ENCODE results near the gene DSC3. TPM values are rescaled to one million over a fixed set of nuclear protein-coding genes. Genes with fewer than 3 reads are reported as not detected.

Gene DSC3
- total RNA-seq, 1 experiment from 2014 or later = not detected

DNA sequence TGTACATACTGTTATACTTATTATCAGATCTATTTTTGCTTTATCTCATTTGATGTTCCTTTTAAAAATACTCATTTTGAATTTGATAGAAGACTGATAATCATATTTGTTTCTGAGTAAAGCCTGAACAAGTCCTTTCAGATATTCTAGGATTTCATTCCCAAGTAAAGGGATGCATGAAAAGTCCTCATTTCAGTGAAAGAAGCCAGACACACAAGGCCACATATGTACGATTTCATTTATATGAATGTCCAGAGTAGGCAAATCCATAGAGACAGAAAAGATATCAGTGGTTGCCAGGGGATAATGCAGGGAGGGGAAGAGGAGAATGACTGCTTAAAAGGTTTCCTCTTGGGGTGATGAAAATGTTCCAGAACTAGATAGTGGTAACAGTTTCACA, 53.4 kb downstream of the DSC3 start:
- Histone ChIP-seq H3K27ac (no peak overlapping the region), H2AFZ (no peak overlapping the region), H3K9me2 (ENCODE audit: insufficient read depth) (no peaks in the 10 kb centered on the region), H3F3A (ENCODE audit: insufficient read depth, low read depth) (peaks cover 11% of the 10 kb centered on the region; the same call in 1 of the 2 replicates), H3K36me3 (ENCODE audit: low read depth) (no peaks in the 10 kb centered on the region), H3K4me1 (replicated peaks; ENCODE audit: insufficient read depth) (peaks cover 10% of the 10 kb centered on the region), H3K4me2 (no peak overlapping the region), H3K79me2 (ENCODE audit: low read depth) (no peaks in the 10 kb centered on the region), H3K9me3 (ENCODE audit: insufficient read depth, low read depth) (no peaks in the 10 kb centered on the region), H3K27me3 (ENCODE audit: insufficient read depth, low read depth) (no peaks in the 10 kb centered on the region), H3K4me3 (no peak overlapping the region), H4K20me1 (ENCODE audit: insufficient read depth) (no peaks in the 10 kb centered on the region)
- BruUV-seq (replicated peaks) = no TSS peak
- CTCF ChIA-PET = no interaction called here
- POLR2A ChIA-PET (ENCODE audit: unreplicated experiment) = no interaction called here
- intact Hi-C loops (cut with micrococcal nuclease; ENCODE audit: unreplicated experiment) = no loop called here
- no peak for TF ChIP-seq CTCF (conservative IDR thresholded peaks at IDR 0.05)
- TF ChIP-seq EZH2 (IDR thresholded peaks at IDR 0.05; ENCODE audit: low read depth) = no peak
- DNase-seq = no peak

DNA sequence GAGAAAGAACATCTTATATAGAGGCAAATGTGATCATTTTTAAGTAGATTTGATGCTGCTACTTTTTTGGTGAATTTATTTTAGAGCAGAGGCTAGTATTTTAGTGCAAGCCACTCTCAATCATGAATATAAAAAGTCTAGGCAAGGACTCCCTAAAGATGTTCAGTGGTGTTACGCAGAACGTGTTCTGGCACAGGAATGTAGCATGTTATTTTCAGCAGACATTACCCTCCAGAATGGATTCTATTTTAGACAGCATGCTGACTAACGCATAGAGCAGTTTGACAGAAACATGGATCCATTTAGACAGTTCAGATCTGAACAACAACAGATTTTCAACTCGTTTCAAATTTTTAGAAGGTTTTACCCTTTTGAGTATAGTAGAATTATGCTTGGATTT, 54.1 kb downstream of the DSC3 start:
- Histone ChIP-seq H3F3A (ENCODE audit: insufficient read depth, low read depth) (peaks cover 11% of the 10 kb centered on the region; the same call in 1 of the 2 replicates), H2AFZ (no peak overlapping the region), H3K79me2 (ENCODE audit: low read depth) (no peaks in the 10 kb centered on the region), H3K4me3 (no peak overlapping the region), H3K27ac (no peak overlapping the region), H3K36me3 (ENCODE audit: low read depth) (no peaks in the 10 kb centered on the region), H3K4me1 (replicated peaks; ENCODE audit: insufficient read depth) (peaks cover 10% of the 10 kb centered on the region), H3K27me3 (ENCODE audit: insufficient read depth, low read depth) (no peaks in the 10 kb centered on the region), H4K20me1 (ENCODE audit: insufficient read depth) (no peaks in the 10 kb centered on the region), H3K9me3 (ENCODE audit: insufficient read depth, low read depth) (no peaks in the 10 kb centered on the region), H3K9me2 (ENCODE audit: insufficient read depth) (no peaks in the 10 kb centered on the region), H3K4me2 (no peak overlapping the region)
- ChIA-PET CTCF (no interaction called here), POLR2A (ENCODE audit: unreplicated experiment) (no interaction called here)
- DNase-seq = no peak
- no TSS peak for BruUV-seq (replicated peaks)
- TF ChIP-seq EZH2 (IDR thresholded peaks at IDR 0.05; ENCODE audit: low read depth) = no peak
- no peak for TF ChIP-seq CTCF (conservative IDR thresholded peaks at IDR 0.05)
- intact Hi-C loops (cut with micrococcal nuclease; ENCODE audit: unreplicated experiment) = no loop called here

DNA sequence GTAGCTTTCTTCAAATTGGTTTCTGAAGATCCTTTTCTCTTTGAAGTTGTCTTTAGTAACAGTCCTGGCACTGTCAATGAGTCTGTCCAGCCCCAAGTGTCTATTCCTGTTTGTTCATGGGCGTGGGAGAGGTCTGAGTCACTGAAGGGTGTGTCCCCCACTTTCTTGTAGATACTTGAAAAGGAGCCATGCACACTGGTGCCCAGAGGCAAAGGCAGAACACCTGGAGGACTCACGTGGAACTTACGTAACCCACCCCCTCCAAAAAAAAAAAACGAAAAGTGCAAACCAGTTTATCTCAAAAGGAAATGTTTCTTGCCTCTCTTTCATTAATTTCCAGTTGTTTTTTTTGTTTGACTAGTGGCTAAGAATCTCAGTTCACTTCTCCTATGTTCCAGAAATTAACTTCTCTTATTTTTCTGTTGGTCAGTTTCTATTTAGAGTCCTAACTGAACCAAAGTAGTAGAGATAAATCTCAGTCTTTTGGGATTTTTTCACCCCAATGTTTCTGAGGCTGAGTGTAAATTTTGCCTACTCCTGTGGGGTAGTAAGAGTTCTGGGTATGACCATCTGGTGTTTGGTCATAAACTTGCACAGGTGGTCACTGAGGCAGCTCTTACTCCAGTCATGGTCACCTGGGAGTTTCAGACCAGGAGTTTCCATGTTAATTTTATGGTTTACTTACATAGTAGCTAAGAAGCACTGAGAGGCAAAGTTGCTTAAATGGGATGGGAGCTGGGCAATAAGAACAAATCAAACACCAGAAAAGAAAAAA, 54.9 kb downstream of the DSC3 start:
- Histone ChIP-seq H2AFZ (no peak overlapping the region), H3K4me3 (0 out of 2 replicates have a peak overlapping the region, but pooled peaks have one; percentile 10), H3F3A (ENCODE audit: insufficient read depth, low read depth) (peaks cover 11% of the 10 kb centered on the region; the same call in 1 of the 2 replicates), H3K9me3 (ENCODE audit: insufficient read depth, low read depth) (no peaks in the 10 kb centered on the region), H3K4me1 (replicated peaks; ENCODE audit: insufficient read depth) (peaks cover 10% of the 10 kb centered on the region), H3K79me2 (ENCODE audit: low read depth) (no peaks in the 10 kb centered on the region), H3K27me3 (ENCODE audit: insufficient read depth, low read depth) (no peaks in the 10 kb centered on the region), H3K4me2 (peak overlapping the region; percentile 43), H3K36me3 (ENCODE audit: low read depth) (no peaks in the 10 kb centered on the region), H4K20me1 (ENCODE audit: insufficient read depth) (no peaks in the 10 kb centered on the region), H3K27ac (peak overlapping the region; percentile 46), H3K9me2 (ENCODE audit: insufficient read depth) (no peaks in the 10 kb centered on the region)
- CTCF ChIA-PET = no interaction called here
- peak; percentile 79 to 90 for DNase-seq
- no TSS peak for BruUV-seq (replicated peaks)
- POLR2A ChIA-PET (ENCODE audit: unreplicated experiment) = interaction anchor here (0.6 kb wide), 2 partner anchors 480 to 574 kb away, joined by 3 to 4 read pairs; no protein-coding TSS in a partner anchor
- TF ChIP-seq CTCF (conservative IDR thresholded peaks at IDR 0.05) (no peak), EZH2 (IDR thresholded peaks at IDR 0.05; ENCODE audit: low read depth) (no peak)
- intact Hi-C loops (cut with micrococcal nuclease; ENCODE audit: unreplicated experiment) = no loop called here

Measured in PC-9 (cell line).